Tibial nerve (tissue), 4 donors: ENCODE results near the gene DDX17.

Source experiments
- CTCF ChIP-seq, 5 experiments: fragments of 200-600 bp in 3 of 5; fragments of 450-650 bp in 2 of 5; sonication (generic) in 3 of 5; IDR thresholded peaks; one replicate each; pipeline ENCODE4 v1.5.1; 2016 to 2019; ENCODE audit warnings: antibody characterized with exemption in 5 of 5, mild to moderate bottlenecking in 3 of 5, moderate library complexity in 2 of 5
- EP300 ChIP-seq, 2 donors: sonication (generic); formaldehyde crosslinking; IDR thresholded peaks; one replicate each; pipeline ENCODE4 v1.6.1; 2017; ENCODE audit warnings: antibody characterized with exemption in 2 of 2, mild to moderate bottlenecking in 1 of 2
- POLR2A ChIP-seq, 2 donors: fragments of 450-650 bp; IDR thresholded peaks; one replicate each; pipeline ENCODE4 v1.6.1; 2017; ENCODE audit warnings: antibody characterized with exemption in 2 of 2, mild to moderate bottlenecking in 2 of 2, moderate library complexity in 2 of 2

GRCh38 chr22:38484244-38484643 is 21.9 kb downstream of the DDX17 start:
- TF ChIP-seq CTCF (IDR thresholded peaks at IDR 0.05), result no peak
- no peak for TF ChIP-seq POLR2A (IDR thresholded peaks at IDR 0.05)
- no peak for TF ChIP-seq EP300 (IDR thresholded peaks at IDR 0.05)
